BE2C (cell line): ENCODE data around the gene EYA3.

Experiments used
- DNase-seq: peaks from one replicate; pipeline ENCODE4 v3.0.0-alpha.2; 2020
- H3K27me3 ChIP-seq: fragments of 250-450 bp; sonication (Bioruptor Pico); 2 replicates; pipeline ENCODE4 v1.5.1; 2020; ENCODE audit warnings: mild to moderate bottlenecking
- H3K36me3 ChIP-seq: fragments of 250-450 bp; sonication (Bioruptor Pico); 2 replicates; pipeline ENCODE4 v1.5.1; 2020; ENCODE audit warnings: mild to moderate bottlenecking
- H3K4me1 ChIP-seq: fragments of 250-450 bp; sonication (Bioruptor Pico); 2 replicates; pipeline ENCODE4 v1.5.1; 2020
- H3K4me3 ChIP-seq: 2 replicates; pipeline ENCODE4 v1.5.1; 2011; ENCODE audit warnings: low read depth, low read length
- H3K9me3 ChIP-seq: fragments of 250-450 bp; sonication (Bioruptor Pico); 2 replicates; pipeline ENCODE4 v1.5.1; 2020
- CTCF ChIP-seq: IDR thresholded peaks from 2 replicates; pipeline ENCODE4 v1.5.1; 2012; ENCODE audit warnings: mild to moderate bottlenecking, low read depth, low read length

Gene EYA3

GRCh38 chr1:28083876-28084275 is 4.5 kb downstream of the EYA3 start:
- Histone ChIP-seq H3K9me3 (no peaks in the 10 kb centered on the region), H3K27me3 (no peaks in the 10 kb centered on the region), H3K36me3 (no peaks in the 10 kb centered on the region), H3K4me1 (no peaks in the 10 kb centered on the region), H3K4me3 (no peak overlapping the region)
- DNase-seq, result no peak
- TF ChIP-seq CTCF, result no peak

GRCh38 chr1:28078680-28079626 is 9.5 kb downstream of the EYA3 start:
- H3K4me1 ChIP-seq, result no peaks in the 10 kb centered on the region
- no peak for TF ChIP-seq CTCF
- H3K27me3 ChIP-seq, result no peaks in the 10 kb centered on the region
- DNase-seq, result no peak
- no peak overlapping the region for H3K4me3 ChIP-seq
- no peaks in the 10 kb centered on the region for H3K9me3 ChIP-seq
- no peaks in the 10 kb centered on the region for H3K36me3 ChIP-seq

GRCh38 chr1:28078262-28078661 is 10.1 kb downstream of the EYA3 start:
- H3K36me3 ChIP-seq, result no peaks in the 10 kb centered on the region
- H3K4me1 ChIP-seq, result no peaks in the 10 kb centered on the region
- H3K27me3 ChIP-seq, result no peaks in the 10 kb centered on the region
- no peak for TF ChIP-seq CTCF
- DNase-seq, result no peak
- no peaks in the 10 kb centered on the region for H3K9me3 ChIP-seq
- H3K4me3 ChIP-seq, result no peak overlapping the region

- no peaks in the 10 kb centered on the region for H3K4me1 ChIP-seq
- no peaks in the 10 kb centered on the region for H3K27me3 ChIP-seq
- no peak for TF ChIP-seq CTCF
- no peak overlapping the region for H3K4me3 ChIP-seq
- no peaks in the 10 kb centered on the region for H3K36me3 ChIP-seq
- DNase-seq, result no peak
- no peaks in the 10 kb centered on the region for H3K9me3 ChIP-seq
These were observed 13.4 kb downstream of the EYA3 start for GRCh38 chr1:28074892-28075511.

GRCh38 chr1:28073867-28074266 is 14.5 kb downstream of the EYA3 start:
- Histone ChIP-seq H3K9me3 (no peaks in the 10 kb centered on the region), H3K27me3 (no peaks in the 10 kb centered on the region), H3K36me3 (no peaks in the 10 kb centered on the region), H3K4me1 (no peaks in the 10 kb centered on the region), H3K4me3 (no peak overlapping the region)
- DNase-seq, result no peak
- no peak for TF ChIP-seq CTCF

GRCh38 chr1:28071813-28072212 is 16.6 kb downstream of the EYA3 start:
- Histone ChIP-seq H3K36me3 (no peaks in the 10 kb centered on the region), H3K4me3 (no peak overlapping the region), H3K27me3 (no peaks in the 10 kb centered on the region), H3K9me3 (no peaks in the 10 kb centered on the region), H3K4me1 (no peaks in the 10 kb centered on the region)
- no peak for DNase-seq
- TF ChIP-seq CTCF, result no peak
